ENCODE measurements around the gene FAF1. TPM values are rescaled to one million over a fixed set of nuclear protein-coding genes. Genes with fewer than 3 reads are reported as not detected.

Gene FAF1
- total and polyA plus RNA-seq, 2 donors (not counting 1 experiment from before 2014, with no cell fraction given): 39.6 to 40.0 TPM

DNA sequence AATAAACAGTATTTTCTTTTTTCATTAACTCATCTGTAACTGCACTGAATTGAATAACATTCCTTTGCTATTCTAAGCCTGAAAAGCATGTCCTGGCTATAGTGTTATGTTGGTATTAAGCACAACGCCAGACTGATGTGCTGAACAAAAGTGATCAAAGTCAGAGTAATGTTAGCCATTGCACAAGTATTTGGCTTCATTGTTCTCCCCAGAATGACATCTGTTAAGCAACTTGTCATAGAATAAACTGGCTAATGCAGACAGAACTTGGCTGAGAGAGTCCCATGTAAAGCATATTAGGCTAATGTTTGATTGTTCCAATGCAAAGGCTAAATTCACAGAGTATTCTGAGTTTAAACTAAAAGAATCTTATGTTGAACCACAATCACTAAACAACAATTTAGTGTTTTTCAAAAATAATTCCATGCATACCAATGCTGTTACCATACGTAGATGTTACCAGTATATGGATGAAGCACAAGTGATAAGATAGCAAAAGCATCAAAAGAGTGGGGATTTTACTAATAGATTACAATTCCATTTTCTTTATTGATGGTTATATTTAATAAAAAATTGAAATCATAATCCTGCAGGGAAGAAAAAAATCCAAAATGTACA lies 301.5 kb downstream of the FAF1 start:
- H4K20me1 ChIP-seq (ENCODE audit: control insufficient read depth, extremely low read depth, insufficient read depth, low read length): no peaks in the 10 kb centered on the region
- peaks cover 3% of the 10 kb centered on the region for H3K4me1 ChIP-seq (ENCODE audit: control insufficient read depth, extremely low read depth, insufficient read depth, low read length)
- peak; percentile 17 to 67 for DNase-seq (ENCODE audit: low read depth in 2 of 2)
- no peak overlapping the region for H3K4me2 ChIP-seq (ENCODE audit: extremely low read depth, insufficient read depth, low read length)
- TF ChIP-seq EZH2 (IDR thresholded peaks at IDR 0.05; ENCODE audit: low read length, missing control alignments): no peak
- TF ChIP-seq, protein P1, sequence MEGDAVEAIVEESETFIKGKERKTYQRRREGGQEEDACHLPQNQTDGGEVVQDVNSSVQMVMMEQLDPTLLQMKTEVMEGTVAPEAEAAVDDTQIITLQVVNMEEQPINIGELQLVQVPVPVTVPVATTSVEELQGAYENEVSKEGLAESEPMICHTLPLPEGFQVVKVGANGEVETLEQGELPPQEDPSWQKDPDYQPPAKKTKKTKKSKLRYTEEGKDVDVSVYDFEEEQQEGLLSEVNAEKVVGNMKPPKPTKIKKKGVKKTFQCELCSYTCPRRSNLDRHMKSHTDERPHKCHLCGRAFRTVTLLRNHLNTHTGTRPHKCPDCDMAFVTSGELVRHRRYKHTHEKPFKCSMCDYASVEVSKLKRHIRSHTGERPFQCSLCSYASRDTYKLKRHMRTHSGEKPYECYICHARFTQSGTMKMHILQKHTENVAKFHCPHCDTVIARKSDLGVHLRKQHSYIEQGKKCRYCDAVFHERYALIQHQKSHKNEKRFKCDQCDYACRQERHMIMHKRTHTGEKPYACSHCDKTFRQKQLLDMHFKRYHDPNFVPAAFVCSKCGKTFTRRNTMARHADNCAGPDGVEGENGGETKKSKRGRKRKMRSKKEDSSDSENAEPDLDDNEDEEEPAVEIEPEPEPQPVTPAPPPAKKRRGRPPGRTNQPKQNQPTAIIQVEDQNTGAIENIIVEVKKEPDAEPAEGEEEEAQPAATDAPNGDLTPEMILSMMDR (conservative IDR thresholded peaks at IDR 0.05 in 1 of 2, IDR thresholded peaks at IDR 0.05 in 1 of 2; ENCODE audit: low read depth in 1 of 2, low read length in 2 of 2): no peak
- no peak overlapping the region for H3K27ac ChIP-seq (ENCODE audit: insufficient read depth, low read length)
- no peak overlapping the region for H3K4me3 ChIP-seq (replicated peaks in 1 of 4; ENCODE audit: control extremely low read depth in 1 of 4, insufficient read depth in 1 of 4, low read depth in 3 of 4, low read length in 4 of 4)
- no peaks in the 10 kb centered on the region for H3K27me3 ChIP-seq (ENCODE audit: control insufficient read depth, insufficient read depth, low read length)
- H3K9me3 ChIP-seq (ENCODE audit: control insufficient read depth, insufficient read depth, low read depth, low read length): no peaks in the 10 kb centered on the region
- H3K9ac ChIP-seq (ENCODE audit: insufficient read depth, low read length): no peak overlapping the region
- H3K36me3 ChIP-seq (ENCODE audit: control insufficient read depth, insufficient read depth, low read length): no peaks in the 10 kb centered on the region
- H3K79me2 ChIP-seq (ENCODE audit: control insufficient read depth, insufficient read depth, low read length): no peaks in the 10 kb centered on the region
- no peak overlapping the region for H2AFZ ChIP-seq (ENCODE audit: low read length)

DNA sequence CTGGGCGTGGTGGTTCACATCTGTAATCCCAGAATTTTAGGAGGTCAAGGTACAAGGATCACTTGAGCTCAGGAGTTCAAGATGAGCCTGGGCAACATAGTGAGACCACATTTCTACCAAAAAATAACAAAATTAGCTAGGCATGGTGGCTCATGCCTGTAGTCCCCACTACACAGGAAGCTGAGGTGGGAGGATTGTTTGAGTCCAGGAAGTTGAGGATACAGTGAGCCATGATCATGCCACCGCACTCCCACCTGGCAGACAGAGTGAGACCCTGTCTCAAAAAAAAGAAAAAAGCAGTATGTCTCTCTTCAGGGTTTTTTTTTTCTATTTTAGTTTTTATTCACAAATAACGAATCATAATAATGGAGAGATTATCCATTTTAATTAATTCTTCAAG lies 303.1 kb downstream of the FAF1 start:
- H4K20me1 ChIP-seq (ENCODE audit: control insufficient read depth, extremely low read depth, insufficient read depth, low read length): no peaks in the 10 kb centered on the region
- H3K36me3 ChIP-seq (ENCODE audit: control insufficient read depth, insufficient read depth, low read length): no peaks in the 10 kb centered on the region
- H3K27me3 ChIP-seq (ENCODE audit: control insufficient read depth, insufficient read depth, low read length): no peaks in the 10 kb centered on the region
- H3K9ac ChIP-seq (ENCODE audit: insufficient read depth, low read length): no peak overlapping the region
- no peak overlapping the region for H3K4me3 ChIP-seq (replicated peaks in 1 of 4; ENCODE audit: control extremely low read depth in 1 of 4, insufficient read depth in 1 of 4, low read depth in 3 of 4, low read length in 4 of 4)
- TF ChIP-seq, protein P1 (conservative IDR thresholded peaks at IDR 0.05 in 1 of 2, IDR thresholded peaks at IDR 0.05 in 1 of 2; ENCODE audit: low read depth in 1 of 2, low read length in 2 of 2): no peak
- no peak for TF ChIP-seq EZH2 (IDR thresholded peaks at IDR 0.05; ENCODE audit: low read length, missing control alignments)
- H3K27ac ChIP-seq (ENCODE audit: insufficient read depth, low read length): no peak overlapping the region
- no peaks in the 10 kb centered on the region for H3K9me3 ChIP-seq (ENCODE audit: control insufficient read depth, insufficient read depth, low read depth, low read length)
- H2AFZ ChIP-seq (ENCODE audit: low read length): no peak overlapping the region
- H3K4me2 ChIP-seq (ENCODE audit: extremely low read depth, insufficient read depth, low read length): no peak overlapping the region
- DNase-seq (ENCODE audit: low read depth in 2 of 2): no peak
- H3K79me2 ChIP-seq (ENCODE audit: control insufficient read depth, insufficient read depth, low read length): no peaks in the 10 kb centered on the region
- peaks cover 3% of the 10 kb centered on the region for H3K4me1 ChIP-seq (ENCODE audit: control insufficient read depth, extremely low read depth, insufficient read depth, low read length)

DNA sequence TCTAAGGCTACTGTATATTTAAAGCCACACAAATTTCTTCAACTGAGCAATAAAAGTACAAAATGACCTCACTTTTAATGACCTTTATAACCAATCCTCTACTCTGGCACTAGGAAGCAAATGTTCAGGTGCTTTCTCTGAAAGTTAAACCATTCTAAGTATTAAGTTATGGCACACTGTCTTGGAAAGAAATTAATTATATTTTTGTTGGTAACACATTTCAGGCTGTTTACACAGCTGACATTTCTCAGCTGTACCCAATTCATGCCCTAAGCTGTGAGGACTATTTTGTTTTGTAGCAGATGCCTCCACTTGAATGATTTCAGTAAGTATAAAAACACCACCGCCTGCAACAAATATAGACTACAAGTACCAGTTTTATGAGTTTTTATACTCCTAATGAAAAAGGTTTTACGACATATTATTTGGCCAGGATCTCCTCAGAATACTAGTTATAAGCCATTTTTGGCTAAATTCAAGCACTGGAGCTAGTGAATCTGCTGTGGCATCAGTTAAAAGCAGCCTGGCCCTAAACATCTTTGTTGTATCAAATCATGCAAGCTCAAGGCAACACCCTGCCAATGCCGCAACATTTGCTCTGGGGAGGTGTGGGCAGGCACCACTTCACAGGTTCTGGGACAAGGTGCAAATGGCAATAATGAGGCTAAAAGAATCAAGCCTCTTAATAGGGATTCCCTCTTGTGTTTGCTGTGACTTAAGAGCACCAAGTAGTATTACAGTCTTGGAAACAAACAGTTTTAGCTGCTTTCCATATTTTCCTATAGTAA lies 308.4 kb downstream of the FAF1 start:
- Histone ChIP-seq H3K27me3 (ENCODE audit: control insufficient read depth, insufficient read depth, low read length) (no peaks in the 10 kb centered on the region), H3K4me1 (ENCODE audit: control insufficient read depth, extremely low read depth, insufficient read depth, low read length) (no peaks in the 10 kb centered on the region), H3K4me3 (replicated peaks in 1 of 4; ENCODE audit: control extremely low read depth in 1 of 4, insufficient read depth in 1 of 4, low read depth in 3 of 4, low read length in 4 of 4) (no peak overlapping the region), H3K36me3 (ENCODE audit: control insufficient read depth, insufficient read depth, low read length) (no peaks in the 10 kb centered on the region), H3K79me2 (ENCODE audit: control insufficient read depth, insufficient read depth, low read length) (no peaks in the 10 kb centered on the region), H2AFZ (ENCODE audit: low read length) (no peak overlapping the region), H3K9me3 (ENCODE audit: control insufficient read depth, insufficient read depth, low read depth, low read length) (no peaks in the 10 kb centered on the region), H3K27ac (ENCODE audit: insufficient read depth, low read length) (no peak overlapping the region), H3K4me2 (ENCODE audit: extremely low read depth, insufficient read depth, low read length) (no peak overlapping the region), H4K20me1 (ENCODE audit: control insufficient read depth, extremely low read depth, insufficient read depth, low read length) (no peaks in the 10 kb centered on the region), H3K9ac (ENCODE audit: insufficient read depth, low read length) (no peak overlapping the region)
- no peak for DNase-seq (ENCODE audit: low read depth in 2 of 2)
- no peak for TF ChIP-seq EZH2 (IDR thresholded peaks at IDR 0.05; ENCODE audit: low read length, missing control alignments)
